H9 (cell line): ENCODE results near the gene OCIAD1. TPM values are rescaled to one million over a fixed set of nuclear protein-coding genes. Genes with fewer than 3 reads are reported as not detected.

Experiments
- DNase-seq: peaks from one replicate; pipeline ENCODE4 v3.0.0-alpha.2; 2017
- H2AFZ ChIP-seq: one replicate; pipeline ENCODE4 v1.6.1; 2013; ENCODE audit warnings: mild to moderate bottlenecking, low read length, control low read depth, moderate library complexity
- H2AK5ac ChIP-seq: 2 replicates; pipeline ENCODE4 v1.6.1; 2013; ENCODE audit warnings: low read length, control low read depth, mixed read lengths; ENCODE audit not compliant: insufficient read length
- H2BK120ac ChIP-seq: one replicate; pipeline ENCODE4 v1.6.1; 2013; ENCODE audit warnings: low read depth, mild to moderate bottlenecking, low read length, control low read depth, inconsistent platforms; ENCODE audit not compliant: poor library complexity, severe bottlenecking
- H2BK12ac ChIP-seq: 2 replicates; pipeline ENCODE4 v1.6.1; 2013; ENCODE audit warnings: low read length, control low read depth, mixed read lengths, low read depth; ENCODE audit not compliant: insufficient read length
- H2BK15ac ChIP-seq: 2 replicates; pipeline ENCODE4 v1.6.1; 2013; ENCODE audit warnings: low read depth, low read length, control low read depth
- H2BK20ac ChIP-seq: one replicate; pipeline ENCODE4 v1.6.1; 2013; ENCODE audit warnings: low read depth, mild to moderate bottlenecking, low read length, control low read depth, inconsistent platforms; ENCODE audit not compliant: poor library complexity, severe bottlenecking
- H2BK5ac ChIP-seq: 2 replicates; pipeline ENCODE4 v1.6.1; 2013; ENCODE audit warnings: low read length, control low read depth, mixed read lengths; ENCODE audit not compliant: insufficient read length
- H3K14ac ChIP-seq: 2 replicates; pipeline ENCODE4 v1.6.1; 2013; ENCODE audit warnings: low read length, control low read depth; ENCODE audit not compliant: insufficient read depth
- H3K18ac ChIP-seq: 2 replicates; pipeline ENCODE4 v1.6.1; 2013; ENCODE audit warnings: low read depth, mild to moderate bottlenecking, mixed read lengths, low read length, control low read depth; ENCODE audit not compliant: insufficient read length
- H3K23ac ChIP-seq: 2 replicates; pipeline ENCODE4 v1.6.1; 2013; ENCODE audit warnings: low read length, control low read depth, mixed read lengths, low read depth; ENCODE audit not compliant: insufficient read length
- H3K23me2 ChIP-seq: 2 replicates; pipeline ENCODE4 v1.6.1; 2013; ENCODE audit warnings: low read depth, mild to moderate bottlenecking, mixed read lengths, low read length, control low read depth; ENCODE audit not compliant: insufficient read length, poor library complexity, severe bottlenecking
- H3K27ac ChIP-seq: 2 replicates; pipeline ENCODE4 v1.5.1; 2013; ENCODE audit warnings: low read length, control low read depth, mixed read lengths, low read depth; ENCODE audit not compliant: insufficient read length
- H3K27me3 ChIP-seq: 2 replicates; pipeline ENCODE4 v1.6.1; 2013; ENCODE audit warnings: low read length, control low read depth, inconsistent platforms; ENCODE audit not compliant: insufficient read depth
- H3K4ac ChIP-seq: 2 replicates; pipeline ENCODE4 v1.6.1; 2013; ENCODE audit warnings: low read depth, mild to moderate bottlenecking, control low read depth, inconsistent platforms, low read length, moderate library complexity
- H3K4me1 ChIP-seq: 2 replicates; pipeline ENCODE4 v1.6.1; 2013; ENCODE audit warnings: low read length, control low read depth, inconsistent platforms; ENCODE audit not compliant: insufficient read depth
- H3K4me2 ChIP-seq: 2 replicates; pipeline ENCODE4 v1.6.1; 2013; ENCODE audit warnings: low read length, control low read depth, mixed read lengths; ENCODE audit not compliant: insufficient read length, insufficient read depth
- H3K56ac ChIP-seq: 2 replicates; pipeline ENCODE4 v1.6.1; 2013; ENCODE audit warnings: low read depth, mild to moderate bottlenecking, mixed read lengths, low read length, control low read depth; ENCODE audit not compliant: insufficient read length
- H3K79me1 ChIP-seq: 2 replicates; pipeline ENCODE4 v1.6.1; 2013; ENCODE audit warnings: low read depth, mild to moderate bottlenecking, moderate library complexity, low read length, control low read depth, inconsistent platforms; ENCODE audit not compliant: insufficient read depth, poor library complexity, severe bottlenecking
- H3K79me2 ChIP-seq: 2 replicates; pipeline ENCODE4 v1.6.1; 2013; ENCODE audit warnings: low read length, control low read depth, inconsistent platforms; ENCODE audit not compliant: insufficient read depth
- H3K9ac ChIP-seq: 2 replicates; pipeline ENCODE4 v1.6.1; 2013; ENCODE audit warnings: low read length, control low read depth, mixed read lengths; ENCODE audit not compliant: insufficient read length; ENCODE audit errors: extremely low read depth
- H3K9me3 ChIP-seq: one replicate; pipeline ENCODE4 v1.6.1; 2013; ENCODE audit warnings: low read depth, low read length, inconsistent platforms; ENCODE audit not compliant: control insufficient read depth
- H3T11ph ChIP-seq: one replicate; pipeline ENCODE4 v1.6.1; 2013; ENCODE audit warnings: mild to moderate bottlenecking, low read length, control low read depth, inconsistent platforms
- H4K20me1 ChIP-seq: one replicate; pipeline ENCODE4 v1.6.1; 2013; ENCODE audit not compliant: control insufficient read depth, insufficient read length, insufficient read depth
- H4K5ac ChIP-seq: 2 replicates; pipeline ENCODE4 v1.6.1; 2013; ENCODE audit warnings: low read depth, mild to moderate bottlenecking, mixed read lengths, low read length, control low read depth; ENCODE audit not compliant: insufficient read length
- H4K8ac ChIP-seq: replicated peaks from 2 replicates; pipeline ENCODE4 v1.6.1; 2013; ENCODE audit warnings: low read length, control low read depth, mixed read lengths, low read depth; ENCODE audit not compliant: insufficient read length
- H4K91ac ChIP-seq: 2 replicates; pipeline ENCODE4 v1.6.1; 2013; ENCODE audit warnings: low read depth, mild to moderate bottlenecking, moderate library complexity, mixed read lengths, low read length, control low read depth; ENCODE audit not compliant: insufficient read length
- H3K27ac Mint-ChIP-seq, 3 experiments: 2 replicates in 2 of 3; 3 replicates in 1 of 3; pipeline ENCODE4 v1.8.0; 2020 to 2021; ENCODE audit warnings: mixed read lengths in 3 of 3, mild to moderate bottlenecking in 1 of 3, moderate library complexity in 1 of 3
- H3K27me3 Mint-ChIP-seq: 2 replicates; pipeline ENCODE4 v1.8.0; 2021; ENCODE audit warnings: low read depth, mild to moderate bottlenecking, moderate library complexity, mixed read lengths
- H3K36me3 Mint-ChIP-seq, 3 experiments: 2 replicates in 2 of 3; 3 replicates in 1 of 3; pipeline ENCODE4 v1.8.0; 2020 to 2021; ENCODE audit warnings: low read depth in 3 of 3, mixed read lengths in 3 of 3; ENCODE audit not compliant: insufficient read depth in 1 of 3
- H3K4me1 Mint-ChIP-seq, 2 experiments: 2 replicates each; pipeline ENCODE4 v1.8.0; 2020; ENCODE audit warnings: mixed read lengths in 2 of 2
- H3K4me3 Mint-ChIP-seq, 2 experiments: 2 replicates in 1 of 2; 3 replicates in 1 of 2; pipeline ENCODE4 v1.8.0; 2020 to 2021; ENCODE audit warnings: mild to moderate bottlenecking in 2 of 2, mixed read lengths in 2 of 2, moderate library complexity in 1 of 2
- H3K9me3 Mint-ChIP-seq, 2 experiments: 2 replicates in 1 of 2; 3 replicates in 1 of 2; pipeline ENCODE4 v1.8.0; 2020; ENCODE audit warnings: mild to moderate bottlenecking in 2 of 2, mixed read lengths in 2 of 2, moderate library complexity in 1 of 2
- WGBS: extraction: QIAGEN DNeasy Blood & Tissue Kit; methylation state at CpG from one replicate; pipeline ENCODE4 v1.1.7; 2013; ENCODE audit warnings: missing lambda C conversion rate, low lambda C conversion rate, mixed read lengths; ENCODE audit not compliant: insufficient read length; ENCODE audit errors: extremely low coverage; 5-methylcytosine and 5-hydroxymethylcytosine counted together
- total RNA-seq: library from RNA; stranded (reverse); gene quantifications from 2 replicates; pipeline ENCODE4 v1.2.1, GENCODE V29; 2021
- TF ChIP-seq, protein P1 (sequence below): fragments of 200-600 bp; sonication (generic); conservative IDR thresholded peaks from 3 replicates; pipeline ENCODE4 v1.8.0; 2021; ENCODE audit warnings: antibody characterized with exemption, mild to moderate bottlenecking

OCIAD1 gene
- total RNA-seq, 1 experiment from 2014 or later = 169 TPM

DNA sequence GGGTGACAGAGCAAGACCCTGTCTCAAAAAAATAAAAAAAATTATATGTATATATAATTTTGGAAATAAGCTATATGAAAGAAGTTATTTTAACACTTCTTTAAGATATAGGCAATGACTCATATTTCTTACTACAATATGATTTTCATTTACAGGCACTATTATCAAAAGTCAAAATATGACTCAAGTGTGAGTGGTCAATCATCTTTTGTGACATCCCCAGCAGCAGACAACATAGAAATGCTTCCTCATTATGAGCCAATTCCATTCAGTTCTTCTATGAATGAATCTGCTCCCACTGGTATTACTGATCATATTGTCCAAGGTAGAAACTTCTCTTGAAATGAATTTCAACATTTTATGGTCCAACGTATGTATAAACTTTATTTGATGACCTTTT is 20.8 kb downstream of the OCIAD1 start:
- Histone ChIP-seq H3K9me3 (no peaks in the 10 kb centered on the region), H3K9ac (no peak overlapping the region), H2BK15ac (no peak overlapping the region), H3K27ac (no peak overlapping the region), H3K23me2 (no peaks in the 10 kb centered on the region), H3K18ac (no peak overlapping the region), H2AK5ac (no peak overlapping the region), H3K4me2 (no peak overlapping the region), H3K27me3 (no peaks in the 10 kb centered on the region), H3K14ac (no peak overlapping the region), H4K91ac (no peak overlapping the region), H2BK120ac (no peak overlapping the region), H2BK5ac (no peak overlapping the region), H3K4me1 (no peaks in the 10 kb centered on the region), H2BK12ac (no peak overlapping the region), H3T11ph (no peak overlapping the region), H4K8ac (no peak overlapping the region), H4K20me1 (no peaks in the 10 kb centered on the region), H2AFZ (no peak overlapping the region), H3K56ac (no peak overlapping the region), H3K23ac (no peak overlapping the region), H4K5ac (no peak overlapping the region), H2BK20ac (no peak overlapping the region), H3K79me1 (no peaks in the 10 kb centered on the region), H3K79me2 (no peaks in the 10 kb centered on the region), H3K4ac (no peak overlapping the region)
- Mint-ChIP-seq H3K4me1 (no peaks in the 10 kb centered on the region), H3K27ac (no peak overlapping the region), H3K9me3 (no peaks in the 10 kb centered on the region), H3K27me3 (no peaks in the 10 kb centered on the region), H3K4me3 (no peak overlapping the region), H3K36me3 (peaks cover 37 to 60% (median 59%) of the 10 kb centered on the region in 3 experiments)
- TF ChIP-seq, protein P1, sequence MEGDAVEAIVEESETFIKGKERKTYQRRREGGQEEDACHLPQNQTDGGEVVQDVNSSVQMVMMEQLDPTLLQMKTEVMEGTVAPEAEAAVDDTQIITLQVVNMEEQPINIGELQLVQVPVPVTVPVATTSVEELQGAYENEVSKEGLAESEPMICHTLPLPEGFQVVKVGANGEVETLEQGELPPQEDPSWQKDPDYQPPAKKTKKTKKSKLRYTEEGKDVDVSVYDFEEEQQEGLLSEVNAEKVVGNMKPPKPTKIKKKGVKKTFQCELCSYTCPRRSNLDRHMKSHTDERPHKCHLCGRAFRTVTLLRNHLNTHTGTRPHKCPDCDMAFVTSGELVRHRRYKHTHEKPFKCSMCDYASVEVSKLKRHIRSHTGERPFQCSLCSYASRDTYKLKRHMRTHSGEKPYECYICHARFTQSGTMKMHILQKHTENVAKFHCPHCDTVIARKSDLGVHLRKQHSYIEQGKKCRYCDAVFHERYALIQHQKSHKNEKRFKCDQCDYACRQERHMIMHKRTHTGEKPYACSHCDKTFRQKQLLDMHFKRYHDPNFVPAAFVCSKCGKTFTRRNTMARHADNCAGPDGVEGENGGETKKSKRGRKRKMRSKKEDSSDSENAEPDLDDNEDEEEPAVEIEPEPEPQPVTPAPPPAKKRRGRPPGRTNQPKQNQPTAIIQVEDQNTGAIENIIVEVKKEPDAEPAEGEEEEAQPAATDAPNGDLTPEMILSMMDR = no peak
- WGBS = no CpG with 5 or more reads among the region's 1 CpG
- no peak for DNase-seq
